ENCODE data around the gene LUZP1.

DNA sequence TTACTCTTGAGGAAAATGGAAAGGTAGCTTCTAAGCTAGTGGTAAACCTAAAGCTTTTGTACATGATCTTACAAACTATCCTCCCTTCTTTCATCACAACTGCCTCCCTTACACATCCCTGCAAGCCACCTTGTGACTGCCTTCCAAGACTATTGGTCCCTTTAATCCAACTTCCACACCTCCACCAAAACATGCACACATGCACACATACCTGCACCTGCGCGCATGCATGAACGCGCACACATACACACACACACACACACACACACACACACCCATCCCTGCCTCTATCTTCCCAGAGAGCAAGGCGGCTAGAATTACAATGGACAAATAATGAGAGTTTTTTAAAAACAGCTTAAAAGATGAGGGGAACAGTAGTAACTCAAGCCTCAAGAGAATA, 58.3 kb downstream of the LUZP1 start:
- TF ChIP-seq CTCF (IDR thresholded peaks at IDR 0.05) (no peak), POLR2A (IDR thresholded peaks at IDR 0.05) (no peak)
